ENCODE measurements around the gene NKAIN1. TPM values are rescaled to one million over a fixed set of nuclear protein-coding genes. Genes with fewer than 3 reads are reported as not detected.

NKAIN1 gene
- total RNA-seq, 1 experiment from 2014 or later = not detected

- intact Hi-C loops (cut with micrococcal nuclease; ENCODE audit: unreplicated experiment) = no loop called here
- CTCF ChIA-PET = no interaction called here
- H3K4me3 Mint-ChIP-seq (ENCODE audit: low read depth, unreplicated experiment) = no peak overlapping the region
Observed at GRCh38 chr1:31221072-31221471, 18.6 kb downstream of the NKAIN1 start.

GRCh38 chr1:31219489-31219888 is 20.2 kb downstream of the NKAIN1 start:
- H3K4me3 Mint-ChIP-seq (ENCODE audit: low read depth, unreplicated experiment) = no peak overlapping the region
- no peaks in the 10 kb centered on the region for H3K4me1 Mint-ChIP-seq (ENCODE audit: low read depth, unreplicated experiment)
- CTCF ChIA-PET = no interaction called here
- no peaks in the 10 kb centered on the region for H3K9me3 Mint-ChIP-seq (ENCODE audit: low read depth, unreplicated experiment)
- peaks cover 14% of the 10 kb centered on the region for H3K27me3 Mint-ChIP-seq (ENCODE audit: unreplicated experiment)
- H3K27ac Mint-ChIP-seq (ENCODE audit: unreplicated experiment) = no peak overlapping the region
- TF ChIP-seq CTCF (IDR thresholded peaks at IDR 0.05; ENCODE audit: unreplicated experiment) = no peak
- intact Hi-C loops (cut with micrococcal nuclease; ENCODE audit: unreplicated experiment) = no loop called here
- BruUV-seq (replicated peaks) = no TSS peak
- no peak for DNase-seq
- H3K36me3 Mint-ChIP-seq (ENCODE audit: insufficient read depth, unreplicated experiment) = no peaks in the 10 kb centered on the region

More at GRCh38 chr1:31221072-31221471, 18.6 kb downstream of the NKAIN1 start:
- H3K9me3 Mint-ChIP-seq (ENCODE audit: low read depth, unreplicated experiment) = no peaks in the 10 kb centered on the region
- no peaks in the 10 kb centered on the region for H3K36me3 Mint-ChIP-seq (ENCODE audit: insufficient read depth, unreplicated experiment)
- DNase-seq = no peak
- H3K4me1 Mint-ChIP-seq (ENCODE audit: low read depth, unreplicated experiment) = no peaks in the 10 kb centered on the region
- no peaks in the 10 kb centered on the region for H3K27me3 Mint-ChIP-seq (ENCODE audit: unreplicated experiment)
- no peak for TF ChIP-seq CTCF (IDR thresholded peaks at IDR 0.05; ENCODE audit: unreplicated experiment)
- H3K27ac Mint-ChIP-seq (ENCODE audit: unreplicated experiment) = no peak overlapping the region
- BruUV-seq (replicated peaks) = no TSS peak

GRCh38 chr1:31218705-31219104 is 21.0 kb downstream of the NKAIN1 start:
- Mint-ChIP-seq H3K36me3 (ENCODE audit: insufficient read depth, unreplicated experiment) (no peaks in the 10 kb centered on the region), H3K4me1 (ENCODE audit: low read depth, unreplicated experiment) (no peaks in the 10 kb centered on the region), H3K27me3 (ENCODE audit: unreplicated experiment) (peaks cover 22% of the 10 kb centered on the region), H3K27ac (ENCODE audit: unreplicated experiment) (no peak overlapping the region), H3K4me3 (ENCODE audit: low read depth, unreplicated experiment) (no peak overlapping the region), H3K9me3 (ENCODE audit: low read depth, unreplicated experiment) (no peaks in the 10 kb centered on the region)
- TF ChIP-seq CTCF (IDR thresholded peaks at IDR 0.05; ENCODE audit: unreplicated experiment) = no peak
- intact Hi-C loops (cut with micrococcal nuclease; ENCODE audit: unreplicated experiment) = no loop called here
- CTCF ChIA-PET = no interaction called here
- BruUV-seq (replicated peaks) = no TSS peak
- no peak for DNase-seq

GRCh38 chr1:31216016-31216415 is 23.7 kb downstream of the NKAIN1 start:
- CTCF ChIA-PET = no interaction called here
- peaks cover 24% of the 10 kb centered on the region for H3K27me3 Mint-ChIP-seq (ENCODE audit: unreplicated experiment)
- H3K36me3 Mint-ChIP-seq (ENCODE audit: insufficient read depth, unreplicated experiment) = no peaks in the 10 kb centered on the region
- H3K4me3 Mint-ChIP-seq (ENCODE audit: low read depth, unreplicated experiment) = no peak overlapping the region
- H3K27ac Mint-ChIP-seq (ENCODE audit: unreplicated experiment) = no peak overlapping the region
- no TSS peak for BruUV-seq (replicated peaks)
- TF ChIP-seq CTCF (IDR thresholded peaks at IDR 0.05; ENCODE audit: unreplicated experiment) = no peak
- H3K9me3 Mint-ChIP-seq (ENCODE audit: low read depth, unreplicated experiment) = no peaks in the 10 kb centered on the region
- intact Hi-C loops (cut with micrococcal nuclease; ENCODE audit: unreplicated experiment) = no loop called here
- DNase-seq = no peak
- no peaks in the 10 kb centered on the region for H3K4me1 Mint-ChIP-seq (ENCODE audit: low read depth, unreplicated experiment)

All from Calu3 (cell line).